SU-DHL-6 (cell line): ENCODE results near the gene DCAF12.

Experiments used
- H2AFZ ChIP-seq: fragments of 200-600 bp; sonication (generic); 2 replicates; pipeline ENCODE4 v1.6.1; 2014; ENCODE audit warnings: low read depth, mild to moderate bottlenecking, moderate library complexity, mixed read lengths, antibody characterized with exemption, low read length; ENCODE audit not compliant: severe bottlenecking
- H3F3A ChIP-seq: fragments of 200-600 bp; shearing (Covaris generic); 2 replicates; pipeline ENCODE4 v1.6.0; 2016; ENCODE audit warnings: antibody characterized with exemption, mild to moderate bottlenecking; ENCODE audit not compliant: insufficient read depth
- H3K27ac ChIP-seq: fragments of 200-600 bp; sonication (generic); 2 replicates; pipeline ENCODE4 v1.5.1; 2016; ENCODE audit warnings: low read depth, mild to moderate bottlenecking, low read length, moderate library complexity, mixed read lengths
- H3K27me3 ChIP-seq: fragments of 200-600 bp; sonication (generic), shearing (Covaris generic); 2 replicates; pipeline ENCODE4 v1.6.0; 2014; ENCODE audit warnings: mild to moderate bottlenecking, low read length
- H3K36me3 ChIP-seq: fragments of 200-600 bp; sonication (generic); 2 replicates; pipeline ENCODE4 v1.6.1; 2014; ENCODE audit warnings: mild to moderate bottlenecking, low read length, mixed read lengths
- H3K4me2 ChIP-seq: fragments of 300-600, 200-600 bp; shearing (Covaris generic), sonication (generic); 2 replicates; pipeline ENCODE4 v1.6.0; 2014; ENCODE audit warnings: low read length, low read depth, mild to moderate bottlenecking; ENCODE audit not compliant: poor library complexity, severe bottlenecking
- H3K4me3 ChIP-seq: fragments of 200-600 bp; sonication (generic); 2 replicates; pipeline ENCODE4 v1.5.1; 2014; ENCODE audit warnings: antibody characterized with exemption, low read length, mild to moderate bottlenecking, mixed read lengths; ENCODE audit not compliant: insufficient read depth, poor library complexity, severe bottlenecking
- H3K79me2 ChIP-seq: fragments of 200-600 bp; sonication (generic); 2 replicates; pipeline ENCODE4 v1.6.1; 2014; ENCODE audit warnings: mild to moderate bottlenecking, low read length, moderate library complexity; ENCODE audit not compliant: insufficient read depth
- H3K9ac ChIP-seq: fragments of 200-600 bp; sonication (generic); 2 replicates; pipeline ENCODE4 v1.7.0; 2014; ENCODE audit warnings: mild to moderate bottlenecking, low read length
- H3K9me2 ChIP-seq: fragments of 200-600 bp; sonication (generic); replicated peaks from 2 replicates; pipeline ENCODE4 v1.6.1; 2014; ENCODE audit warnings: low read length; ENCODE audit not compliant: insufficient read depth
- H3K9me3 ChIP-seq: fragments of 200-600 bp; sonication (generic); 2 replicates; pipeline ENCODE4 v1.6.1; 2014; ENCODE audit warnings: low read length, mixed read lengths; ENCODE audit not compliant: insufficient read depth
- H4K20me1 ChIP-seq: fragments of 200-600 bp; sonication (generic); 2 replicates; pipeline ENCODE4 v1.6.1; 2014; ENCODE audit warnings: low read depth, mild to moderate bottlenecking, antibody characterized with exemption, low read length, moderate library complexity, mixed read lengths
- CTCF ChIP-seq: fragments of 200-600 bp; sonication (generic); IDR thresholded peaks from one replicate; pipeline ENCODE4 v1.5.1; 2017; ENCODE audit warnings: antibody characterized with exemption, mild to moderate bottlenecking, low read length, moderate library complexity; ENCODE audit not compliant: insufficient read depth, poor library complexity, severe bottlenecking
- EZH2phosphoT487 ChIP-seq: fragments of 200-600 bp; sonication (generic), shearing (Covaris generic); conservative IDR thresholded peaks from 2 replicates; pipeline ENCODE4 v1.6.1; 2018; ENCODE audit warnings: mild to moderate bottlenecking, antibody characterized with exemption, low read length, moderate library complexity, mixed read lengths

DCAF12 gene

GRCh38 chr9:34126207-34127034 is at the start of gene DCAF12:
Gene DCAF12 (minus strand): TSS chr9:34126698. CDS start chr9:34126431, 267 bp downstream.
- Histone ChIP-seq H3F3A (peaks cover 26% of the 10 kb centered on the region), H3K27ac (peak within 1 kb of the TSS; percentile 86), H3K4me3 (peak within 1 kb of the TSS; percentile 84), H3K9me3 (no peaks in the 10 kb centered on the region), H2AFZ (peak within 1 kb of the TSS; percentile 73), H4K20me1 (peaks cover 10% of the 10 kb centered on the region), H3K36me3 (peaks cover 15% of the 10 kb centered on the region), H3K9me2 (no peaks in the 10 kb centered on the region), H3K27me3 (no peaks in the 10 kb centered on the region), H3K79me2 (peaks cover 44% of the 10 kb centered on the region), H3K4me2 (peak within 1 kb of the TSS; percentile 70), H3K9ac (peak within 1 kb of the TSS; percentile 80)
- TF ChIP-seq CTCF (no peak), EZH2phosphoT487 (no peak)

- Histone ChIP-seq H3K4me3 (no peak overlapping the region), H3F3A (peaks cover 7% of the 10 kb centered on the region), H3K4me2 (no peak overlapping the region), H3K27ac (no peak overlapping the region), H3K9me3 (no peaks in the 10 kb centered on the region), H2AFZ (no peak overlapping the region), H3K27me3 (no peaks in the 10 kb centered on the region), H3K79me2 (peaks cover 27% of the 10 kb centered on the region), H3K9me2 (no peaks in the 10 kb centered on the region), H4K20me1 (no peaks in the 10 kb centered on the region), H3K9ac (no peak overlapping the region), H3K36me3 (no peaks in the 10 kb centered on the region)
- no peak for TF ChIP-seq CTCF
Observed at GRCh38 chr9:34176089-34176488, 49.6 kb upstream of the DCAF12 start.

GRCh38 chr9:34171753-34172535 is 45.4 kb upstream of the DCAF12 start:
- H3K9me3 ChIP-seq: no peaks in the 10 kb centered on the region
- H3F3A ChIP-seq: peaks cover 14% of the 10 kb centered on the region
- no peaks in the 10 kb centered on the region for H4K20me1 ChIP-seq
- no peak overlapping the region for H3K4me3 ChIP-seq
- no peaks in the 10 kb centered on the region for H3K36me3 ChIP-seq
- TF ChIP-seq CTCF (no peak), EZH2phosphoT487 (no peak)
- H3K27me3 ChIP-seq: no peaks in the 10 kb centered on the region
- H3K79me2 ChIP-seq: no peaks in the 10 kb centered on the region
- no peaks in the 10 kb centered on the region for H3K9me2 ChIP-seq
- peak overlapping the region; percentile 23; the same call in 1 of the 2 replicates for H3K27ac ChIP-seq
- peak overlapping the region; percentile 95 for H2AFZ ChIP-seq
- peak overlapping the region; percentile 51 for H3K4me2 ChIP-seq
- H3K9ac ChIP-seq: peak overlapping the region; percentile 28
